ENCODE results near the gene USP14.
A peak's percentile ranks its signal among the peaks of the same experiment; 100 is the strongest.
"Not testable (repeated sequence)": the region's sequence is repeated elsewhere in the genome, so short reads cannot be mapped to it uniquely, and the experiment has no call there.

The USP14 gene

GRCh38 chr18:158128-159036 is at the start of gene USP14:
Gene USP14 (plus strand): TSS chr18:158557. CDS start chr18:158699, 142 bp downstream.
- peak; percentile 98 for DNase-seq (ENCODE audit: low read depth)

DNA sequence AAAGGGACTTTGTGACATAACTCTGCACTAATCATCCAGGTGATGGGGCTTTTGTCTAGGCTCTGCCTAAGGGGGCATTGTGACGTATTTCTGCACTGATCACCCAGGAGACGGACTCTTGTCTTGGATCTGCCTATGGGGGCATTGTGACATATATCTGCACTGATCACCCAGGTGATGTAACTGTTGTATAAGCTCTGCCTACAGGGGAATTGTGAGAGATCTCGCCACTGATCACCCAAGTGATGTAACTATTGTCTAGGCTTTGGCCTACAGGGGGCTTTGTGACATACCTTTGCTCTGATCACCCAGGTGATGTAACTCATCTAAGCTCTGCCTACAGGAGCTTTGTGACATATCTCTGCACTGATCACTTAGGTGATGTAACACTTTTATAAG is 49.7 kb upstream of the USP14 start:
- DNase-seq (ENCODE audit: low read depth) = not testable (repeated sequence)

- peak; percentile 66 for DNase-seq (ENCODE audit: low read depth)
These were observed 49.0 kb upstream of the USP14 start for GRCh38 chr18:109130-109921.

GRCh38 chr18:109922-110261 is 48.5 kb upstream of the USP14 start:
- peak; percentile 2 for DNase-seq (ENCODE audit: low read depth)

- peak; percentile 6 for DNase-seq (ENCODE audit: low read depth)
These were observed 47.8 kb upstream of the USP14 start for GRCh38 chr18:110351-111201.

GRCh38 chr18:111306-112014 is 46.9 kb upstream of the USP14 start:
- DNase-seq (ENCODE audit: low read depth) = peak; percentile 44

DNA sequence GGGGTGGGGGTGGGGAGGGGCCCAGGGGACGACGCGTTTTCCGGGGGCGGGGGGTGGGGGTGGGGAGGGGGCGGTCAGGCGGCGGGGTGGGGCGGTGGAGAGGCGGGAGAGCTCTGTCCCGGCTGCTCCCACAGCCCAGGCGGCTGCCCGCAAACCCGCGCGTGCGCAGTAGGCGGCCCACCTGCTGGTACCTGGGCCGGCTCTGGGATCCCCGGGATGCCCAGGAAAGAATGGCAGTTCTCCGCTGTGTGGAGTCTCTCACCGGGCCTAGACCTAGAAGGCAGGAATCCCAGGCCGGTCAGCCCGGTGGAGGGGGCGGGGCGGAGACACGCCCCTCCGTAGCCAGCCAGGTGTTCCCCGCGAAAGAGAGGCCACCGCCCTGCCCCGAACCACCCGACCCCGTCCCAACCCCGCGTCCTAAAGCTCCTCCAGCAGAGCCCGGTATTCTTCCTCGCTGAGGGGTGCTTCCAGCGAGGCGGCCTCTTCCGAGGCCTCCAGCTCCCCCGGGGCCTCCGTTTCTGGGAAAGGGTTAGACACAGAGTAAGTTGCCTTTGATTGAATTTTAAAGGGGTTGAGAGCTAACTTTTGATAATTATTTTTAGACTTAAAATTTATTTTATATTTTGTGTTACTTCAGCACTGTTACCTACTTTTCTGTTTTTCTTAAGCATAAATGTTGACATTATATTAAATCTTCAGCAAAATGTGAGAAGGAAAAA is 46.2 kb upstream of the USP14 start:
- DNase-seq (ENCODE audit: low read depth) = not testable (repeated sequence)

DNA sequence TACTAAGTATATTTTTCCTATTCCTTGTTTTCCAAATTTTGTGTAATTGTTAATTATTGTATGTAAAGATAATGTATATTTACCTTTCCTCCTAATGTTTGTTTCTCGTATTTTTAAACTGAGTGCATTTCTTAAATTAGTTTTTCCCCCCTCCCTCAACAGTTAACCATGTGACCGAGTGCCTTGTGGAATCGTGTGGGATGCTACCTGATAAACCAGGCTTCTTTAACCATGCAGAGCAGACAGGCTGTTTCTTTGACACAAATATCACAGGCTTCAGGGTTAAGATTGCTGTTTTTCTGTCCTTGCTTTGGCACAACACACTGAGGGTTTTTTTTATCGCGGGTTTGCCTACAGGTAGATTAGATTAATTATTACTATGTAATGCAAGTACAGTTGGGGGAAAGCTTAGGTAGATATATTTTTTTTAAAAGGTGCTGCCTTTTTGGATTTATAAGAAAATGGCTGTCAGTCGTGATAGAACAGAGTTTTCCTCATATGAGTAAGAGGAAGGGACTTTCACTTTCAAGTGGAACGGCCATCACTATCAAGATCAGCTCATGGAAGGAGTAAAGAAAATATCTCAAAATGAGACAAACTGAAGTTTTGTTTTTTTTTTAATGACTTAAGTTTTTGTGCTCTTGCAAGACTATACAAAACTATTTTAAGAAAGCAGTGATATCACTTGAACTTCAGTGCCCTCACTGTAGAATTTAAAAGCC is 37.7 kb upstream of the USP14 start:
- not testable (repeated sequence) for DNase-seq (ENCODE audit: low read depth)

DNA sequence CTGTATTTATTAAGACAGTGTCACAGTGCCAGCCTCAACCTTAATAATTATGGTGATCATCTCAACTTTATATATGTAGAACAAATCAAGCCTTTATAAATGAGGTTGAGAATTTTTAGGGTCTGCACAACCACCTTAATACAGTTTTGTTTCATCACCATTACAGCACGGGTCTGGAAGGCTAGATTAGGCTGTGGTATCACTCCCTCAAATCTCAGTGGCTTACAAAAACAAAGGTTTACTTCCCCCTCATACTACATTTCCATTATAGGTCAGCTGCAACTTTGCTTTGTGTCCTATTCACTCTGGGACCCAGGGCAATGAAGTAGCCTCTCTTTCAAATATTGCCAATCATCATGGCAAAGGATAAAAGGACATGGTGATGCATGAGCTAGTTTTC is 23.3 kb upstream of the USP14 start:
- no peak for DNase-seq (ENCODE audit: low read depth)

GRCh38 chr18:136433-136832 is 21.9 kb upstream of the USP14 start:
- DNase-seq (ENCODE audit: low read depth) = no peak

GRCh38 chr18:137327-137726 is 21.0 kb upstream of the USP14 start:
- DNase-seq (ENCODE audit: low read depth) = no peak

GRCh38 chr18:140670-141266 is 17.6 kb upstream of the USP14 start:
- no peak for DNase-seq (ENCODE audit: low read depth)

- DNase-seq (ENCODE audit: low read depth) = not testable (repeated sequence)
These were observed 15.6 kb upstream of the USP14 start for GRCh38 chr18:142624-143296.

DNA sequence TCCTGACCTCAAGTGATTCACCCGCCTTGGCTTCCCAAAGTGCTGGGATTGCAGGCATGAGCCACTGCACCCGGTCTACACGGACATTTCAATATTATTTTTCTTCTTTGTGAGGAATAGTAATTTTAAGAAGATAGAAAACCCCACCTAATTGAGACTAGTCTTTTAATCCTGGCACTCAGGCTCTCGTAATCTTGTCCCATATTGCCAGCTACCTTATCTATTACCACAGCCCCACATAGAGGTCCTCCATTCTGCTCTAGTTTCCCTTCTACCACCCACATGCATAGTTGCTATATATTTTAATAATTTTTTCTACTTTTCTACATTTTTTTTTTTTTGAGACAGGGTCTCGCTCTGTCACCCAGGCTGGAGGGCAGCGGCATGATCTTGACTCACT is 9.5 kb upstream of the USP14 start:
- DNase-seq (ENCODE audit: low read depth) = no peak

GRCh38 chr18:154151-154550 is 4.2 kb upstream of the USP14 start:
- DNase-seq (ENCODE audit: low read depth) = peak; percentile 14

DNA sequence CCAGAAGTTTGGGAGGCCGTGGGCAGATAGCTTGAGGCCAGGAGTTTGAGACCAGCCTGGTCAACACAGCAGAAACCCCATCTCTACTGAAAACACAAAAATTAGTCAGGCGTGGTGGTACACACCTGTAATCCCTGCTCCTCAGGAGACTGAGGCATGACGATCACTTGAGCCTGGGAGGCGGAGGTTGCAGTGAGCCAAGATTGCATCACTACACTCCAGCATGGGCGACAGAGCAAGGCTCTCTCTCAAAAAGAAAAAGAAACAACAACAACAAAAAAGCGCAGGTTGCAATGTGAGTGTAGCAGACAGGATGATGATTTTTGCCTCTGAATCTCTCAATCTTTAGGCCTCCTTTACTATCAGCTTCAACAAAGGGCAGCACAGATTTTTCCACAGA is 2.7 kb upstream of the USP14 start:
- no peak for DNase-seq (ENCODE audit: low read depth)

DNA sequence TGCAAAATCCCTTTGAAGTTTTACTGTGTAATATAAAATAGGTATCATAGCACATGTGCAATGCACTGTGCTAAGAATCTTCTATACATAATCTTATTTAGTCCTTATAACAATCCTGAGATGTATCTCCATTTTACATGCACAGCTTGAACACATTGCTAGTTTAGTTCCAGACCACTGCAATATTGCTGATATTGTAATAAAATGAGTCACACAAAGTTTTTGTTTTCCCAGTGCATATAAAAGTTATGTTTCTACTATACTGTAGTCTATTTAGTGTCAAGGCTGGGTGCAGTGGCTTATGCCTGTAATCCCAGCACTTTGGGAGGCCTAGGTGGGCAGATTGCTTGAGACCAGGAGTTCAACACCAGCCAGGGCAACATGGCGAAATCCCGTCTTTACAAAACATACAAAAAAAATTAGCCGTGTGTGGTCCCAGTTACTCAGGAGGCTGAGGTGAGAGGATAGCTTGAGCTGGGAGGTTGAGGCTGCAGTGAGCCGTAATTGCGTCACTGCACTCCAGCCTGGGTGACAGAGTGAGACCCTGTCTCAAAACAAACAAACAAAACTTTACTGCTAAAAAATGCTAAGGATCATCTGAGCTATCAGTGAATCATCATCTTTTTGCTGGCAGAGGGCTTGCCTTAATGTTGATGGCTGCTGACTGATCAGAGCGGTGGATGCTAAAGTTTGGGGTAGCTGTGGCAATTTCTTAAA is 1.7 kb upstream of the USP14 start:
- DNase-seq (ENCODE audit: low read depth) = no peak

DNA sequence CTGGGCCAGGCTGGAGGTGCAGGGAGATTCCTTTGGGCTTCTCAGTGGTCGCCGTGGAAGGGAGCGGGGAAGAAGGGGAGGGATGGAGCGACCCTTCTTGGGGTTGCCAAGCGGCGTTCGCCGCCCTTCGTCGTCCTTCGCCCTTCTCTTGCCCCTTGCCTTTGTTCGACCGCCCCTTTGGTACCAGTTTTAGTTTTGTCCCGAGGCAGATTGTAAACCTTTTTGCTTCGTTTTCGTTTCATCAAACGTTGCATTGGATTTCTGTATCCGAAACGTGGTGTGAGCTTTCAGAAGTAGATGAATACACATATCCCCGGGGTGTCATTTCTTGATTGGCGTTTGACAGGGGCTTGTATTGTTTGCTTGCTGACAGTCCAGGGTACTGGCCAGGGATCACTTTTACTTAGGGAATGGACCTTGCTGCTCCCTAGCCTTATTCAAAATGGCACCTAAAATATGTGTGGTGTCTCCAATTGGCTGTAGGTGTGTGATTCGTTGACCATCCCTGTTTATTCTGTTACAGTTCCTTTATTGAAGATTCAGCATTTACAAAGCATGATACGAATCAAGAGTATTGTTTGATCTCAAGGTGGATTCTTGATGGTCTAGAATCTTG is 788 bp downstream of the USP14 start:
- DNase-seq (ENCODE audit: low read depth) = peak; percentile 32

All from iris pigment epithelial cell (primary cell).